Fibroblast of lung (primary cell): ENCODE data around the gene GNPDA1. TPM values are rescaled to one million over a fixed set of nuclear protein-coding genes. Genes with fewer than 3 reads are reported as not detected.

Experiments
- DNase-seq, 2 donors: peaks; one replicate each; pipeline versions ENCODE4 v3.0.0 to v3.0.0-alpha.2; 2010; ENCODE audit warnings: low read depth in 2 of 2
- H2AFZ ChIP-seq: 2 replicates; pipeline ENCODE4 v1.5.1; 2012; ENCODE audit warnings: low read length, control low read depth, inconsistent platforms
- H3K27ac ChIP-seq: 2 replicates; pipeline ENCODE4 v1.5.1; 2011; ENCODE audit warnings: low read length, control low read depth; ENCODE audit not compliant: insufficient read depth
- H3K27me3 ChIP-seq: 2 replicates; pipeline ENCODE4 v1.5.1; 2011; ENCODE audit warnings: mild to moderate bottlenecking, low read length; ENCODE audit not compliant: control insufficient read depth, insufficient read depth
- H3K36me3 ChIP-seq: 2 replicates; pipeline ENCODE4 v1.5.1; 2011; ENCODE audit warnings: low read length; ENCODE audit not compliant: control insufficient read depth, insufficient read depth
- H3K4me1 ChIP-seq: 2 replicates; pipeline ENCODE4 v1.5.1; 2011; ENCODE audit warnings: low read length; ENCODE audit not compliant: control insufficient read depth, insufficient read depth; ENCODE audit errors: extremely low read depth
- H3K4me2 ChIP-seq: 2 replicates; pipeline ENCODE4 v1.5.1; 2011; ENCODE audit warnings: low read length, control low read depth; ENCODE audit not compliant: insufficient read depth; ENCODE audit errors: extremely low read depth
- H3K4me3 ChIP-seq, 4 experiments: fragments of 200-600 bp in 1 of 4; sonication (generic) in 1 of 4; replicated peaks in 1 of 4; 2 replicates each; pipeline ENCODE4 v1.5.1; 2011 to 2016; ENCODE audit warnings: low read length in 4 of 4, low read depth in 3 of 4, mild to moderate bottlenecking in 3 of 4, control low read depth in 2 of 4, inconsistent platforms in 1 of 4, mixed read lengths in 1 of 4; ENCODE audit not compliant: insufficient read depth in 1 of 4; ENCODE audit errors: control extremely low read depth in 1 of 4
- H3K79me2 ChIP-seq: 2 replicates; pipeline ENCODE4 v1.5.1; 2012; ENCODE audit warnings: mild to moderate bottlenecking, low read length, inconsistent platforms; ENCODE audit not compliant: control insufficient read depth, insufficient read depth
- H3K9ac ChIP-seq: 2 replicates; pipeline ENCODE4 v1.5.1; 2011; ENCODE audit warnings: mild to moderate bottlenecking, low read length, control low read depth; ENCODE audit not compliant: insufficient read depth
- H3K9me3 ChIP-seq: 2 replicates; pipeline ENCODE4 v1.5.1; 2012; ENCODE audit warnings: low read depth, low read length; ENCODE audit not compliant: control insufficient read depth, insufficient read depth
- H4K20me1 ChIP-seq: 2 replicates; pipeline ENCODE4 v1.5.1; 2011; ENCODE audit warnings: low read length; ENCODE audit not compliant: control insufficient read depth, insufficient read depth; ENCODE audit errors: extremely low read depth
- EZH2 ChIP-seq: IDR thresholded peaks from 2 replicates; pipeline ENCODE4 v1.5.1; 2012; ENCODE audit warnings: low read length, control low read depth, mild to moderate bottlenecking; ENCODE audit errors: missing control alignments
- polyA plus RNA-seq, 2 donors: library from polyadenylated mRNA; depleted of rRNA in 1 of 2; stranded (reverse) in 1 of 2; unstranded in 1 of 2; fragments of >200 nt; gene quantifications; 2 replicates each; pipeline ENCODE4 v1.2.1, GENCODE V29; 2011 to 2012; ENCODE audit warnings: missing spikeins in 1 of 2
- total RNA-seq: library from RNA; depleted of rRNA; stranded (reverse); fragments of >200 nt; gene quantifications from 2 replicates; pipeline ENCODE4 v1.2.1, GENCODE V29; 2014
- TF ChIP-seq, protein P1 (sequence below), 2 donors: IDR thresholded peaks in 1 of 2; conservative IDR thresholded peaks in 1 of 2; 1 replicate in 1 of 2; 2 replicates in 1 of 2; pipeline ENCODE4 v1.5.1; 2011 to 2012; ENCODE audit warnings: low read length in 2 of 2, control low read depth in 1 of 2, inconsistent platforms in 1 of 2, low read depth in 1 of 2, mild to moderate bottlenecking in 1 of 2

GNPDA1 gene
- total and polyA plus RNA-seq, 2 donors (not counting 1 experiment from before 2014, with no cell fraction given) = 30.0 to 64.2 TPM

DNA sequence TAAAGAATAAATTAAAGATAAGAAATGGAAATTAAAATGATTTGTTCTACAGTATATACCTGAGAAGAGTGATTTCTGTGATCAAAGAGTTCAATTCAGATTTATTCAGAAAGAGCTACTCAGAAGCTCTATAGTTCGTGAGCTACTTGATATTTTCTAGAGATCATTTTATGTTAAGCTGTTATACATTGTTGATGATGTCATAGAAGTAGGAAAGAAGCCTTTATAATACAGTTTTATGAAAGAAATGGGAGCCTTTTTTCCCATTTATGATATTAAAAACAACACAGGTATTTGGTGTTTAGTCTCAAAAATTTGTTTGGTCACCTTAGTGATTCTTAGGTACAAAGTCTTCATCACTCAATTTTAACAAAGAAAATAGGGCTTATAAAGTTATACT is 23.1 kb downstream of the GNPDA1 start:
- Histone ChIP-seq H3K27me3 (no peaks in the 10 kb centered on the region), H2AFZ (no peak overlapping the region), H3K4me2 (no peak overlapping the region), H3K79me2 (no peaks in the 10 kb centered on the region), H4K20me1 (no peaks in the 10 kb centered on the region), H3K4me1 (no peaks in the 10 kb centered on the region), H3K36me3 (peaks cover 7% of the 10 kb centered on the region), H3K9ac (no peak overlapping the region), H3K9me3 (no peaks in the 10 kb centered on the region), H3K4me3 (no peak overlapping the region), H3K27ac (no peak overlapping the region)
- DNase-seq = no peak
- TF ChIP-seq, protein P1, sequence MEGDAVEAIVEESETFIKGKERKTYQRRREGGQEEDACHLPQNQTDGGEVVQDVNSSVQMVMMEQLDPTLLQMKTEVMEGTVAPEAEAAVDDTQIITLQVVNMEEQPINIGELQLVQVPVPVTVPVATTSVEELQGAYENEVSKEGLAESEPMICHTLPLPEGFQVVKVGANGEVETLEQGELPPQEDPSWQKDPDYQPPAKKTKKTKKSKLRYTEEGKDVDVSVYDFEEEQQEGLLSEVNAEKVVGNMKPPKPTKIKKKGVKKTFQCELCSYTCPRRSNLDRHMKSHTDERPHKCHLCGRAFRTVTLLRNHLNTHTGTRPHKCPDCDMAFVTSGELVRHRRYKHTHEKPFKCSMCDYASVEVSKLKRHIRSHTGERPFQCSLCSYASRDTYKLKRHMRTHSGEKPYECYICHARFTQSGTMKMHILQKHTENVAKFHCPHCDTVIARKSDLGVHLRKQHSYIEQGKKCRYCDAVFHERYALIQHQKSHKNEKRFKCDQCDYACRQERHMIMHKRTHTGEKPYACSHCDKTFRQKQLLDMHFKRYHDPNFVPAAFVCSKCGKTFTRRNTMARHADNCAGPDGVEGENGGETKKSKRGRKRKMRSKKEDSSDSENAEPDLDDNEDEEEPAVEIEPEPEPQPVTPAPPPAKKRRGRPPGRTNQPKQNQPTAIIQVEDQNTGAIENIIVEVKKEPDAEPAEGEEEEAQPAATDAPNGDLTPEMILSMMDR (conservative IDR thresholded peaks at IDR 0.05 in 1 of 2, IDR thresholded peaks at IDR 0.05 in 1 of 2; ENCODE audit: low read depth in 1 of 2, low read length in 2 of 2) = no peak
- TF ChIP-seq EZH2 = no peak

DNA sequence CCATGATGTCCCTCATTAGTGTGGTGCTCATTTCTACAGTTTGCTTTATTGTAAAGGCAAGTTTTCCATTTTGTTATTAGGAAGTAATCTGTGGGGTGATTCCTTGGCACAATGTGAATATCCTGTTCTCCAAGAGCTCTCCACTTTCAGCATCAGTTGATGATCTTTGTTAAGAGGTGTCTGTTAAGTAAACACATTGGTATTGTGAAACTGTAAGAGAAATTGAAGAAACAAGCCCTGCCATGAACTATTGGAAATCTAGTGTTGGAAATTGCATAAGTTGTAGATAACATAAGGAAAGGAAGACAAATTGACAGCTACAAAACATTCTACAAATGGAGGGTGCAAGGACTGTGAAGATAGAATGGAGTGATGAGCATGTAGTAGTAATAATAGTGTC is 26.8 kb downstream of the GNPDA1 start:
- no peak overlapping the region for H3K4me2 ChIP-seq
- H3K79me2 ChIP-seq = no peaks in the 10 kb centered on the region
- H3K9ac ChIP-seq = no peak overlapping the region
- no peak overlapping the region for H3K27ac ChIP-seq
- no peak overlapping the region for H3K4me3 ChIP-seq
- no peaks in the 10 kb centered on the region for H3K27me3 ChIP-seq
- no peaks in the 10 kb centered on the region for H3K4me1 ChIP-seq
- peaks cover 2% of the 10 kb centered on the region for H3K36me3 ChIP-seq
- no peaks in the 10 kb centered on the region for H3K9me3 ChIP-seq
- H4K20me1 ChIP-seq = no peaks in the 10 kb centered on the region
- DNase-seq = no peak
- TF ChIP-seq, protein P1 (conservative IDR thresholded peaks at IDR 0.05 in 1 of 2, IDR thresholded peaks at IDR 0.05 in 1 of 2; ENCODE audit: low read depth in 1 of 2, low read length in 2 of 2) = no peak
- TF ChIP-seq EZH2 = no peak
- H2AFZ ChIP-seq = no peak overlapping the region

DNA sequence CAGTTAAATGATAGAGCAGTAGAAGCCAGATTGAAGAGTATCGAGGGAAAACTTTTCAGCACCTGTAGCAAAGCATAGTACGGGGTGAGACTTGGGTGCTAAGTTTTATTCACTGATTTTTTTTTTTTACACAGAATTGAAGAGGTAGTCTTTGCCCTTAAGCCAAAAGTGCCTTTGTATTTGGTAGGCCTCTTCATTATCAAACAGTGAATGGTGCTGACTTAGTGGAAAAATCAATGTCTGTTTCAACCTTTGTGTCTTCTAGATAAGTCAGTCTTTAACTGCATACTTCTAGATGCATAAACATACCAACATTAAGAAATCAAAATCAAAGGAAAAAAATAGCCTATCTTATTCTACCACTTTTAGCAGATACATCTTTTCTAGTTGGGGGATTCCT is 30.2 kb downstream of the GNPDA1 start:
- H3K27ac ChIP-seq = no peak overlapping the region
- peaks cover 14% of the 10 kb centered on the region for H3K36me3 ChIP-seq
- H2AFZ ChIP-seq = no peak overlapping the region
- H3K4me3 ChIP-seq = no peak overlapping the region
- H3K79me2 ChIP-seq = no peaks in the 10 kb centered on the region
- no peaks in the 10 kb centered on the region for H3K4me1 ChIP-seq
- no peak overlapping the region for H3K9ac ChIP-seq
- TF ChIP-seq EZH2 = no peak
- TF ChIP-seq, protein P1 (conservative IDR thresholded peaks at IDR 0.05 in 1 of 2, IDR thresholded peaks at IDR 0.05 in 1 of 2; ENCODE audit: low read depth in 1 of 2, low read length in 2 of 2) = no peak
- H3K27me3 ChIP-seq = no peaks in the 10 kb centered on the region
- no peak overlapping the region for H3K4me2 ChIP-seq
- DNase-seq = no peak
- H3K9me3 ChIP-seq = no peaks in the 10 kb centered on the region
- H4K20me1 ChIP-seq = no peaks in the 10 kb centered on the region
